Pancreas (tissue), 10 donors: Measurements from ENCODE around the gene EFCAB3. TPM values are rescaled to one million over a fixed set of nuclear protein-coding genes. Genes with fewer than 3 reads are reported as not detected.
"Not testable (repeated sequence)": the region's sequence is repeated elsewhere in the genome, so short reads cannot be mapped to it uniquely, and the experiment has no call there.

Experiments
- ATAC-seq, 4 donors: fragments of 200-7000 bp; cut with Tn5 transposase; one replicate each; pipeline versions ENCODE4 v1.8.0 to v1.9.1; 2020; ENCODE audit warnings: mild to moderate bottlenecking in 4 of 4, moderate library complexity in 4 of 4
- DNase-seq, 6 donors: peaks; one replicate each; pipeline ENCODE4 v3.0.0-alpha.2; 2020
- FAIRE-seq: peaks from 2 replicates; lab custom pipeline; 2012; peaks lifted over from hg19 to GRCh38; lab: Jason Lieb, UNC
- H3K27ac ChIP-seq, 4 donors: fragments of 200-600 bp; sonication (generic); 1 replicate in 3 of 4; 2 replicates in 1 of 4; pipeline versions ENCODE4 v1.5.0 to v1.8.0; 2020
- H3K27me3 ChIP-seq, 4 donors: fragments of 200-600 bp; one replicate each; pipeline ENCODE4 v1.8.0; 2021
- H3K36me3 ChIP-seq, 3 donors: fragments of 200-600 bp; sonication (generic) in 1 of 3; one replicate each; pipeline versions ENCODE4 v1.5.0 to v1.8.0; 2020 to 2021
- H3K4me1 ChIP-seq, 3 donors: fragments of 200-600 bp; one replicate each; pipeline ENCODE4 v1.8.0; 2021
- H3K4me3 ChIP-seq, 4 donors: fragments of 200-600 bp; sonication (generic) in 2 of 4; one replicate each; pipeline versions ENCODE4 v1.5.0 to v1.8.0; 2020 to 2021
- H3K9me3 ChIP-seq, 4 donors: fragments of 200-600 bp; one replicate each; pipeline ENCODE4 v1.8.0; 2021
- WGBS, 2 donors: extraction: QIAGEN DNeasy Blood & Tissue Kit; methylation state at CpG; one replicate each; pipeline ENCODE4 v1.1.7; 2013; 5-methylcytosine and 5-hydroxymethylcytosine counted together
- intact Hi-C, 3 donors: fragments of 100-400 bp; cut with DNase I; formaldehyde crosslinking; loops; one replicate each; pipeline versions ENCODE4 v1.11.1 to v1.14.2; 2022
- polyA plus RNA-seq, 2 donors: library from polyadenylated mRNA; stranded (reverse); fragments of 200-250 nt; gene quantifications; one replicate each; pipeline ENCODE4 v1.2.3, GENCODE V29; 2013
- total RNA-seq, 6 donors: library from RNA; stranded (reverse); fragmentation: NEBNext Ultra II Directional in 4 of 6; extraction: Animal tissue kit (Norgen Biotek cat#: 25700) in 4 of 6; gene quantifications; one replicate each; pipeline versions ENCODE4 v1.2.1 to v1.2.4, GENCODE V29; 2021 to 2023
- TF ChIP-seq, protein P1 (sequence below), 4 donors: fragments of 200-600 bp; sonication (generic) in 3 of 4; IDR thresholded peaks; one replicate each; pipeline versions ENCODE4 v1.5.0 to v1.8.0; 2021; ENCODE audit warnings: antibody characterized with exemption in 4 of 4
- donor health status: healthy with polysubstance abuse.
- donor health status: DM: no; HTN: no; CAD: no; lungs with moderate emphysema.
- donor health status: DM: no; HTN: no; CAD: no.
- donor health status: control.
- donor health status: control.
- donor health status: Bipolar disorder and iron deficiency.
- donor health status: DM: yes; HTN: yes; CAD: no.
- donor health status: DM: no; HTN: no; CAD: no.
- donor health status: DM: no; HTN: no; CAD: no.
- donor health status: DM: yes; HTN: yes; CAD: no.

The EFCAB3 gene
- total and polyA plus RNA-seq, 8 donors: not detected

DNA sequence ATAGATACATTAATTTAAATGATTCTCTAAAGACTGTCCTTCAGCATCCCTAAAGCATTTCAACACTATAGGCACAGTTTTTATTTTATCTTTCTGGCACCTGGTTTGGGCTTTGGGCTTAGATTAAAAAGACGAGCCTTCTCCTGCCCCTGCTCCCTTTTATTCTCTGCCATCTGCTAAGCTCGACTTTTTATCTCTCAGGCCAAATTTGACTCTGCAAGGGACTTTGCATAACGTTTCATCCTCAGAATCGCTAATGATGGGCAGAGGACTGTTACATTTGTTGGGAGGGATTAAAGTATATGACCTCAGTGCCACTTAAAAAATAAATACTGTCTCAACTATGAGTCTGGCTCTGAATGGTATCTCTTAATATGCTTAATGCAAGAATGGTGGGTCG lies 72.7 kb downstream of the EFCAB3 start:
- DNase-seq, FAIRE-seq, H3K9me3 ChIP-seq, H3K4me3 ChIP-seq, H3K27ac ChIP-seq, ATAC-seq, intact Hi-C loops, H3K4me1 ChIP-seq, H3K27me3 ChIP-seq: not testable (repeated sequence)
- H3K36me3 ChIP-seq: peaks cover 0 to 11% (median 0%) of the 10 kb centered on the region in 3 donors
- WGBS, 2 donors: 74 to 77% methylated on average over 5 of the region's 5 CpGs

DNA sequence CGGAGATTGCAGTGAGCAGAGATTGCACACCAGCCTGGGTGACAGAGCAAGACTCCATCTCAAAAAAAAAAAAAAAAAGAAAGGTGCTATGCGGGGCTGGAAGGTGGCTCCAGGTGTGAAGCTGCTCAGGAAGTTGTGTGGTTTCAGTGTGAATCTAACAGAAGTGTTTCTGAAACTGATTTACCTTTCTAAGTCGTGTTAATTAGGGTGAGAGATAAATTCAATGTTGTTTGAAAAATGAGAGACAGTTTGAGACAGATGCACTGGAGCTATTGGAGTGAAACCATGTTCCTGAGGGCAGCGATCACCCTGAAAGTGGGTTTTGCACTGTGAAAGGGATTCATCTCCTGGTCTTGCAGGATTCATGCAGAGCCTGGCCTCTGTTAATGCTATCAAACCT lies 73.3 kb downstream of the EFCAB3 start:
- DNase-seq, H3K36me3 ChIP-seq, H3K9me3 ChIP-seq, intact Hi-C loops, H3K27me3 ChIP-seq, ATAC-seq, H3K27ac ChIP-seq, H3K4me1 ChIP-seq, FAIRE-seq, H3K4me3 ChIP-seq: not testable (repeated sequence)
- 77 to 87% methylated on average over 4 of the region's 4 CpGs for WGBS, 2 donors

DNA sequence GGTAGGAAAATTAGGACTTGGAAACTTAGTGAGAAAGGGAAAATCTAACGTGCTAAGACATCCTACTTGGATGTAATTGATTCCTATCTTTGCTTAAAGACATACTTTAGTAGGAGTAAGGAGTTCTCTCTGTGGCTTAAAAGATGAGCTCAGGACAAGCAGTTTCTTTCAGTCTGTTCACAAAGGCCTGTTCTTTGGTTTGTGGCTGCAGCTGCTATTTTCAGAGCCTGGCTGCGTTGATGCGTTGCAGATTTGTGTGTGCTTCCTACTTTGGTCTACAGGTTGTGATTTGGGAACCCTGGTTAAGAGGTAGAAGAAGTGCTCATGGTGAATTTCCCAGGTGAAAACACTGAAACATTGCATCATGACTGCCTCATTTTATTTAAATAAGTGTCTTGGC lies 73.8 kb downstream of the EFCAB3 start:
- H3K27me3 ChIP-seq, intact Hi-C loops, ATAC-seq, H3K4me1 ChIP-seq, H3K4me3 ChIP-seq, H3K9me3 ChIP-seq, H3K27ac ChIP-seq, H3K36me3 ChIP-seq, DNase-seq, FAIRE-seq: not testable (repeated sequence)
- WGBS, 2 donors: 81 to 84% methylated on average over 3 of the region's 3 CpGs

DNA sequence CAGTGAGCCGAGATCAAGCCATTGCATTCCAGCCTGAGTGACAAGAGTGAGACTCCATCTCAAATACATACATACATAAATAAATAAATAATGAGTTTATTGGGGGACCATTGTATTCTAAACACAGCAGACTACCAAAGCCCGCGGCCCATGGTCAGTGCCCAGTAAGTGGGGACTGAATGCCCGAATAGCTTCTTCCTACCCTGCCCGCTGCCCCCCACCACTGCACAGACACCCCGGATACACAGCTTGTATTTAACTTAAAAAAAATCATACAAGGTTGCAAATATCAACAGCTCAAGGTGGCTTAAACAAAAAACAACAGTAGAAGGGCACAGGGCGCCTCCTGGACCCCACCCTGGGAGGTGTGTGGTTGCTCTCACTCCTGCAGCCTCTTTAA lies 75.7 kb downstream of the EFCAB3 start:
- no peak overlapping the region for H3K27ac ChIP-seq
- no peaks in the 10 kb centered on the region for H3K9me3 ChIP-seq
- intact Hi-C loops: no loop called here
- H3K4me1 ChIP-seq: no peaks in the 10 kb centered on the region
- ATAC-seq: no peak
- H3K36me3 ChIP-seq: no peaks in the 10 kb centered on the region
- TF ChIP-seq, protein P1, sequence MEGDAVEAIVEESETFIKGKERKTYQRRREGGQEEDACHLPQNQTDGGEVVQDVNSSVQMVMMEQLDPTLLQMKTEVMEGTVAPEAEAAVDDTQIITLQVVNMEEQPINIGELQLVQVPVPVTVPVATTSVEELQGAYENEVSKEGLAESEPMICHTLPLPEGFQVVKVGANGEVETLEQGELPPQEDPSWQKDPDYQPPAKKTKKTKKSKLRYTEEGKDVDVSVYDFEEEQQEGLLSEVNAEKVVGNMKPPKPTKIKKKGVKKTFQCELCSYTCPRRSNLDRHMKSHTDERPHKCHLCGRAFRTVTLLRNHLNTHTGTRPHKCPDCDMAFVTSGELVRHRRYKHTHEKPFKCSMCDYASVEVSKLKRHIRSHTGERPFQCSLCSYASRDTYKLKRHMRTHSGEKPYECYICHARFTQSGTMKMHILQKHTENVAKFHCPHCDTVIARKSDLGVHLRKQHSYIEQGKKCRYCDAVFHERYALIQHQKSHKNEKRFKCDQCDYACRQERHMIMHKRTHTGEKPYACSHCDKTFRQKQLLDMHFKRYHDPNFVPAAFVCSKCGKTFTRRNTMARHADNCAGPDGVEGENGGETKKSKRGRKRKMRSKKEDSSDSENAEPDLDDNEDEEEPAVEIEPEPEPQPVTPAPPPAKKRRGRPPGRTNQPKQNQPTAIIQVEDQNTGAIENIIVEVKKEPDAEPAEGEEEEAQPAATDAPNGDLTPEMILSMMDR (IDR thresholded peaks at IDR 0.05): no peak
- no peak for FAIRE-seq
- no peak overlapping the region for H3K4me3 ChIP-seq
- 74 to 90% methylated on average over 7 of the region's 7 CpGs for WGBS, 2 donors
- no peak for DNase-seq
- no peaks in the 10 kb centered on the region for H3K27me3 ChIP-seq

DNA sequence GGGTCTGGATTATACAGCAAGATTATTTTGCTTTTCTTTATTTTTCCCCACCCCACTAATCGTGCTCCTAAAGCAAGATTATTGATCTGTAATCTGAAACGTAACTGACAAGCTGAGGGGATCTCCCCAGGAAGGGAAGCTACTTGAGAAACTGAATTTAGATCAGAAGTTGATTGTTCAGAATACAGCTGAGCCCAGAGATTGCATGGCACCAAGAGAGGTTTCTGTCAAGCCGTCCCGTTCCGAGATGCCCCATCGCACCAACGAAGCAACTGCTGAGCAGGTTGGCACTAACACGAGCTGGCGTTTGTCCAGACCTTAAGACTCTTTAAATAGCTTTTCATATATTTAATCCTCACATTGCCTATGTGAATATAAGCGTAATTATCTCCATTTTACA lies 78.1 kb downstream of the EFCAB3 start:
- not testable (repeated sequence) for ATAC-seq, H3K27me3 ChIP-seq

DNA sequence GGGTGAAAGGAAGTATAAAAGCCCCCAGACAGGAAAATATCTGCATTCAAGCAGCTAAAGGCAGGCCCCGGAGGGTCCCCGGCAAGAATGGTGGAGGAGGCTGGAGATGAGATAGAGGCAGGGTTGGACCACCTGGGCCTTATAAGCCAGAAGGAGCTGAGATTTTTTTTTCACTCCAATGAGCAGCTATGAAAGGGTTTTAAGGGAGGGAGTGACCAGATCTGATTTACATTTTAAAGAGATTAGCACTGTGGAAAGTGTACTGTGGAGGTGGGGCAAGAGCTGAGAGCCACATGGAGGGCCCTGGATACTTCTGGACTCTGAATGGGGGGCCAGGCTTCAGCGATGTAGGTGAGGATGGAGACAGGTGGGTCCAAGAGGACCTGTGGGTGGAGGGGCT lies 84.1 kb downstream of the EFCAB3 start:
- WGBS, 2 donors: 74 to 83% methylated on average over 3 of the region's 3 CpGs
- H3K4me3 ChIP-seq, H3K9me3 ChIP-seq, intact Hi-C loops, H3K36me3 ChIP-seq, DNase-seq, H3K4me1 ChIP-seq, FAIRE-seq, H3K27me3 ChIP-seq, H3K27ac ChIP-seq, ATAC-seq: not testable (repeated sequence)

More for the DNA sequence above, 78.1 kb downstream of the EFCAB3 start:
- H3K4me3 ChIP-seq, DNase-seq, FAIRE-seq, H3K9me3 ChIP-seq, H3K4me1 ChIP-seq, H3K36me3 ChIP-seq, intact Hi-C loops, H3K27ac ChIP-seq: not testable (repeated sequence)
- 42 to 64% methylated on average over 10 of the region's 10 CpGs for WGBS, 2 donors

DNA sequence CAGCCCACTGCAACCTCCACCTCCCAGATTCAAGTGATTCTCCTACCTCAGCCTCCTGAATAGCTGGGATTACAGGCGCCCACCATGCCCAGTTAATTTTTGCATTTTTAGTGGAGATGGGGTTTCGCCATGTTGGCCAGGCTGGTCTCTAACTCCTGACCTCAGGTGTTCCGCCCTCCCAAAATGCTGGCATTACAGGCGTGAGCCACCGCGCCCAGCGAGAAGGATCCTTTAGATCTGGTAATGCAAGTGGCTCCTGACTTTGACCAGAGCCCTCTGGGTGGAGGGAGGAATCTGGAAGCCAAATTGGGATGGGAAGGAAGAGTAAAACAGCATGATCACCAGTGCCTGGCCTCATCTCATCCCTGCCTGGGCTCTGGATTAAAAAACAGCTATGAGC lies 84.9 kb downstream of the EFCAB3 start:
- H3K36me3 ChIP-seq, ATAC-seq, intact Hi-C loops, H3K9me3 ChIP-seq, H3K27me3 ChIP-seq, H3K4me3 ChIP-seq, DNase-seq, FAIRE-seq, H3K4me1 ChIP-seq, H3K27ac ChIP-seq: not testable (repeated sequence)
- 91% methylated on average over 7 of the region's 7 CpGs for WGBS, 2 donors

Other genes with a start within 250 kb of the EFCAB3 start
- 10 to 100 TPM in 1 of 6 donors, 1 to 10 TPM in 5; 4.6 to 11.0 (median 8.5) TPM for gene METTL2A, start 43.3 kb downstream of the EFCAB3 start, total RNA-seq
- 1 to 10 TPM; 4.0 to 4.9 TPM for gene METTL2A, start 43.3 kb downstream of the EFCAB3 start, polyA plus RNA-seq
- 10 to 100 TPM; 10.9 to 19.3 (median 13.6) TPM for gene TLK2, start 98.3 kb downstream of the EFCAB3 start, total RNA-seq
- gene TLK2, start 98.3 kb downstream of the EFCAB3 start, polyA plus RNA-seq: 1 to 10 TPM; 6.2 to 9.9 TPM
- 10 to 100 TPM in 2 of 6 donors, 1 to 10 TPM in 4; 1.6 to 25.4 (median 5.5) TPM for gene MRC2, start 247.1 kb downstream of the EFCAB3 start, total RNA-seq
- 1 to 10 TPM; 2.9 to 6.5 TPM for gene MRC2, start 247.1 kb downstream of the EFCAB3 start, polyA plus RNA-seq